GM19372 (cell line): ENCODE data around the gene IMPACT.

Experiments
- ATAC-seq: cut with Tn5 transposase; IDR thresholded peaks from one replicate; pipeline ENCODE4 v1.9.1; 2021; ENCODE audit warnings: mild to moderate bottlenecking, low read depth, moderate library complexity; ENCODE audit not compliant: unreplicated experiment

Gene IMPACT

DNA sequence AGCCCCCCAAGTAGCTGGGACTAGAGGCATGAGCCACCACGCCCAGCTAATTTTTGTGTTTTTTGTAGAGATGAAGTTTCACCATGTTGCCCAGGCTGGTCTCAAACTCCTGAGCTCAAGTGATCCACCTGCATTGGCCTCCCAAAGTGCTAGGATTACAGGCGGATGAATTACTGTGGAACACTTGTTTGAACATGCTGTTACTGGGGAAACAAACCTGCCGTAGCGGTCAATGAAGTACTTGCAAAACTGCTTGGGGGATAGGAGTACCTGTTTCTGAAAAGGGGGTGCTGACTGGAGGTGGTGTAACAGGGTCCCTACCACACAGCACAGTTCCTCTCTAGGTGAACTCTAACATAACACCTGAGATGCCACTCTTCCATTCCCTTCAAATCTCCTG lies 5.9 kb upstream of the IMPACT start:
- ATAC-seq = no peak

DNA sequence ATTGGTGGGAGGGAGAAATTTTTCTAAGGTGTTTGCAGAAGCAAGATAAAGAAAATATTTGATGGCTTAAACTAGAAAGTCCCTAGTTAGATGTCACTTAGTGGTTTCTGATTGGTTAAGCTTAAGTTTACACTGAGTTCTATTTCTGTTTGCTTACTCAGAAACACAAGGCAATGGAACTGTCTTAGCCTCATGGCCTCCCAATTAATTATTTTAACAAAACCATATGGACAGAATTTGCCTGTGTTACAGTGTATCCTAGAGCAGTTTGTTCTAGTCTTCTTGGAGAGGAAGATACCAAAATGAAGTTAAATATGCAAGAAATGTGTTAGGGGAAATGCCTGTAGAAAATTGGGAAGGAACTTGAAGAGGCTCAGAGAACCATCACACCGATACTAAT lies 4.6 kb upstream of the IMPACT start:
- no peak for ATAC-seq

DNA sequence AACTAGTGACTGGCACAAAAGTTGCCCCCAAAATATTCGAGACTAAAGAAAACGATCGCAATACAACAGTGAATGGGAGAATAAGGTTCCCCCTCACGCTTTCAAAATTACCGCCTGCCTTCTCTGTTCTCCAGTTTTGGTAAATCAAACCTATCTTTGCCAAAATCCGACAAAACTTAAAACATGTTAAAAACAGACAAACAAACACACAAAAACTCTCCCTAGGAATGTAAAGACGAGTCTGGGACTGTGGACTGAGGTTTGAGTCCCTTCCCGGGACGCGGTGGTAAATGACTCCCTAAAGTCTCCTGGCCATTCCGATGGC lies 435 bp upstream of the IMPACT start:
- no peak for ATAC-seq

DNA sequence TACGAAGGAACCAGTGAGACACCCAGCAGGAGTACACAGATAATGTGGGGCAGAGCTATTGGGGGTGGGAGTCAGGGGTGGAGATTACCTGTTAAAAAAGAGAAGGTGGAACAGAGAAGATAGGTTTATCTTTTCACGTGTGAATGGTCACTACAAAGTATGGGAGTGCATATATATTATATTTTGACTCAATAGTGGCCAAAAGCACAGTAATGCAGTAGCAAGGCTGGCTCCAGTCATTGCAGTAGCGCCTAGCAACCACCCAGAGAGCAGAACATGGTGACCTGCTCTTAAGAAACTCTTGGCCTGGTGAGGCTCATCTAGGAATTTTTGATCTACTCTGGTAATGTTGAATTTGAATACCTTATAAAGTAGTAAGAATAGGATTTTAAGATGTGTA lies 1.0 kb downstream of the IMPACT start:
- no peak for ATAC-seq

DNA sequence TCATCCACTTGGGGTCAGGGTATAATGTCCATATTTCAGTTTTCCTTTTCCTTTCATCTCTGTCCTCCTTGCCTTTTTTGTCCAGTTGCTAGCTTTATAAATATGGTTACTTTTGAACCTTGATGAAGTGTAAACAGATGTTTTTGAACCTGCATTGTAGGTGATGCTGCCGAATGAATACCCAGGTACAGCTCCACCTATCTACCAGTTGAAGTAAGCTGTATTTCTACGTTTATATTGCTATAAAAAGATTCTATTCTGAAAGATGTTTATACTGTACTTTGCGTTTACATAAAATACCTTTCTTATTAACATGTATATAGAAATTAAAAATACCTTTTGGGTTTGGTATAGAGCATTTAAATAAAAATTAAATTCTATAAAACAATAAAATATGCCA lies 2.2 kb downstream of the IMPACT start:
- no peak for ATAC-seq

DNA sequence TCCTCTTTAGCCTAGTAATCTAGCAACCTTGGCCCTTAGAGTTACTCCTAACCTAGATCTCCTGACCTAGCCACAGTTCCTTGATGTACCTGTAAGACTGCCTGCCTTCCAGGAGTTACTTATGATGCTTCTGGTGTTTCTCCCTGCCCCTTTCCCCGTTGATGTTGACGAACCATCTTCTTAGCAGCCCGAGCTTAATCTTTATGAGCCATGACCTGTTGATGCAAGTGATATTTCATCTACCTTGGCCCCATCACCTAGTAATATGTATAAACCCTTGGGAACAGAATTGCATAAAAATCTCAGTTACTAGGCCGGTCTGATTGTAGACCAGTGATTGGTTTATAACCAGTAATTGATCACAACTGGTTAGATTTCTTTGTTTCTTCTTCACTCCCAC lies 2.7 kb downstream of the IMPACT start:
- ATAC-seq = no peak

DNA sequence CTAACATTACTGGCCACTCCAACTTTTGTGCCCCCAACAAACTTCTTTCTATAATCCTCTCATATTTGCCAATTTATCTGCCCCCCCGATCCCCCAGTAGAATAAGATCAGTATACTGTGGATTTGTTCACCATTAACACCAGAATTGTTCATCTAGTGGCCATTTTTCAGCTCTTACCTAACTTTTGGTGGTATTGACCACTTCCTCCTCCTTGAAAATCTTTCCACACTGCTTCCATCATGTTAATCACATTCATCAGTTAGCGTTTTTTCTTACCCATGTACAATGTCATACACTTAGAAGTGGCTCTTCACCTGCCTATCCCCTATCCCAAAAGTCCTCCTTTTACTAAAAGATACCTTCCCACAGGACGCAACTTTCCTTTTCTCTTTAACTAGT lies 6.1 kb downstream of the IMPACT start:
- no peak for ATAC-seq

DNA sequence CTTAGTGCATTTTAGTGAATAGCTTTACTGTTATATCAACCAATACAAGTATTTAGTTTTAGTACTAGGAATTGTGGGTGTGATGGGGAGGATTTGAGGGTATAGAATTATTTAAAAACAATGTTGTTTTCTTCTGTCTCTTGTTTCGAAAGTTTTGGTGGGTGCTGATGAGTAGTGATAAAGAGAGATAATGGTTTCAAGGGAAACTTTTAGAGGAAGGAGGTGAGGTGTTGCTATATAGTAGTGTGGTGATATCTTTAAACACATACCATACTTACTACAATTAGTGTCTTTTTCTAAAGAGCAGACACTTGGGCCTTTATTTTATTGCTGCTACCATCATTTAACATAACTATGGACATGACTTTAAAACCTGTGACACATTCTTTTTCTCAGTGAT lies 10.5 kb downstream of the IMPACT start:
- no peak for ATAC-seq

DNA sequence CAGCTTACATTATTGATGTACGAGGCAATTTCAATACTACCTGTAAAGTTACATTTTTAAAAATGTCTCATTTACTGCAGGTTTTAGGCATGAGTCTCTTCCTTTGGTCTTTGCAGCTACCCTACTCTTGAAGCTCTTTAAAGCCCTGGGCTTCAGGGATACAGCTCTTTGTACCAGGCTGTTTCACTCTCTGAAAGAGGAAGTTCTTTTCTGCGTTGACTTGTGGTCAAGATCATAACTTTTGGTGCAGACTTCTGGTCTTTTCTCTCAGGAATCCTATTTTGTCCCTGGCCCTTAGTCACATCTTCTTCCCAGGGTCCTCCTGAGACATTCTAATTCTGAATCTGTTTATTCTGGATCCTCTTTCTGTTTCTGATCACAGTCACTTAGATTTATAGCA lies 17.4 kb downstream of the IMPACT start:
- ATAC-seq = peak; percentile 58

DNA sequence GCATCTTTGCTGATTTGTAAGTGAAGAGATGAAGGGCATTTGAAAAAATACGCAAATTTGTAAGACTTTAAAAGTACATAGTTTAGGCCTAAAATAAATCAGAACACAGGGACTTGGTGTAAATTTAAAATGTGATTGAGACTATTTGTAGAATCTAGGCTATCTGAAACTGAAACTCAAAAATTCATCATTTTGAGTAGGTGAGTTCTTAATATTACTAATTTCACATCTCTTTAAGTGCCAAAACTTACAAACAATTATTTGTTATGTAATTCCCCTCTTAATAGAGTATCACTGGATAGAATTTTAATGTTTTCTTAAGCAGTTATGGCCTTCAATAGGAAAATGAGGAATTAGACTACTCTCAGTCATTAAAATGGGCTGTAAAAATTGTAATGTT lies 20.0 kb downstream of the IMPACT start:
- ATAC-seq = peak; percentile 75

DNA sequence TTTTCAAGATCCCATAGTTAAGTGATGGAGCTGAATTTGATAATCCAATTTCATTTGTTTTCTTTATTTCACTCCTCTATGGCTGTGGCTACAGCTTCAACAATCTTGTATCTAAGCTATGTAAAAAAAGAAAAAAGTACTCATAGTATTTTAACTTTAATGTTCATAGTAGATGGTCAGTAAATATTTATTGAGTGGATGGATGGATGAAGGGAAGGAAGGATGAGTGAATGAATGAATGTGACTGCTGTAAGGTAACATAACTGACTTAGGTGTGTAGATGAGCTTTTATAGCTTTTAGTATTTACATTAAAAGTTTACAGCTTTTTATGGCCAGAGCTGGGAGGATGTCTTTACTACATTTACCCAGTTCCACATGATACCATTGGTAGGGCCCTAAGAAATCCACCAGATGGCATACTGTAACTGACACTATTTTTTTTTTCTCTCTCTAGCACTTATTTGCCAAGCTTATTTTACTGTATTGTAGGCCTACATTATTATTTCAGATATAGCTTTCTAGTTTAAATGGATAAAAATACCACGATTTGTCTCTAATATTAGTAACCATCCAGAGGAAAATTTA lies 20.6 kb downstream of the IMPACT start:
- no peak for ATAC-seq

DNA sequence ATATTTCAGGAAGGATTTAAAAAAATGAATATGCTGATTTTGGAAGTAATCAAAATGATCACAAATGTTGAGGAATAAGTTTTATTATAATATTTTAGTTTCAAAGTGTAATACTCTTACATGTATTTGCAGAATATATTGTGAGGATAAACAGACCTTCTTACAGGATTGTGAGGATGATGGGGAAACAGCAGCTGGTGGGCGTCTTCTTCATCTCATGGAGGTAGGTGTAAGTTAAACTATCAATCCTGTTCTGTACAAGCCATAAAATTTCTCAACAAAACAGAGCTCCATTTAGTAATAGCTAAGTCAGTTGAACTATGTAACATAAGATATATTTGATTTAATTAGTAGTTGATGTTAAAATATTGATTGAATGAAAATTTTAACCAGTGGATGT lies 21.5 kb downstream of the IMPACT start:
- no peak for ATAC-seq

DNA sequence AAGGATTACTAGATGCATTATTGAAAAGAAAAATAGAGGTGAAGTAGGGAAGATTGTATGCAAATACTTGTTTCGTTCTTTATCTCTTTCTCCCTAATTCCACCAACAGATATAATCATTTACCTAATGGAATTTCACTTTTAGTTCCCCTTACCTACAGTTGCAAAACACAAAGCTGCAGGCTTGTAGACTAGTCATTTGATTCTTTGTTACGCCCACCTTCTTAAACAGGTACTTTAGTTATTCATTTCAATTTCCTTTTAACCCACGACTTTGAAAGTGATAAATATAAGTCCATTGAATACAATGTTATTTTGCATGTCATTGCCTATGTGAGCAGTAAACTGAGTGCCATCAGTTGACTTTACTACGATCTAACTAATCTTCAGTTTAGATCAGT lies 30.1 kb downstream of the IMPACT start:
- peak; percentile 77 for ATAC-seq

DNA sequence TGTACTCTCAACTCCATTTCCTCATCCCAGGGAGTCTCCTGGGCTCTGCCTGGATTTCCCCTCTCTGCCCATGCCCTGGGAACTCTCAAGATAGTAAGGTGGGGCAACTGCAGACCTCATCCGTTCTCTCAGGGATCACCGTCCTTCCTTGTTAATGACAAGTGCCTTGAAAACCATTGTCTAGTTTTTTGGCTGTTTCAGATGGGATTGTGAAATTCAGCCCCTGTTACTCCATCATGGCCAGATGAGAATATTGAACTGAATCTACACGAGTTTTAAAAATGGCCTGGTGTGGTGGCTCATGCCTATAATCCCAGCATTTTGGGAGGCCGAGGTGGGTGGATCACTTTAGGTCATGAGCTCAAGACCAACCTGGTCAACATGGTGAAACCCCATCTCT lies 33.3 kb downstream of the IMPACT start:
- no peak for ATAC-seq

DNA sequence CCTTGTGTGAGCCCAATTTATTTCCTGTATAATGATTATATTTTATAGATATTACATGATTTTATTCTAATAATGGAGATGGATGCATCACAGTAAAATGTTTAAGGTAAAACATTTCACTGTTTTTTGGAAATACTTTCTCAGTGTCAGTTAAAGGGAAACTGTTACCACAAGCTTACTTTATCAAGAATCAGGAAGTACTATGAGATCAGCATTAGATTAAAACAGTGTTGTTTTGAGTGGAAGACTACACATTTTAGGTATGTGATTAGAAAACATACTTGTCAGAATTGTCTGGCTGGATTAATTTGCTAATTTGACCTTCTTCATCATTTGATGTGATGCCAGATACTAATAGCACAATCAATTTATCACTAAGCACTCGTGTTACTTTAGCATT lies 33.9 kb downstream of the IMPACT start, which contains the start of gene HRH4:
Gene HRH4 (plus strand): TSS at position 250 of the 400 bp plus-strand sequence. CDS start 92 bp downstream, at position 342.
- ATAC-seq = no peak

DNA sequence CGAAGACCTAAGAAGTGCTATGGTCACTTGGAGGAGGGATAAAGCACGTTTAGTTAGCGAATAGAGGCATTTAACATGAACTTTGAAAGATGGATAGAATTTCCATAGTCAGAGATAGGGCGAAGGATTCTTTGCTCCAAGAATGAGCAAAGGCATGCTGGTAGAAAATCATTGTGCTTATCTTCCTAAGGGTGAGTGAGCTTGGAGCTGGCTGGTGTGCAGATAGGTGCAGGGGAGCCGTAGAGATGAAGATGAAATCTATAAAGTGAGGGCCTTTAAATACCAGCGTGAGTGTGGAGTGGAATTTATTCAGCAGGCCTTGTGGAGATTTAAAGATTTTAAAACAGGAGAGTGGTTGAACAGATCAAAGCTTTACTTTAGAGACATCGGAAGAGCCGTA lies 35.5 kb downstream of the IMPACT start:
- no peak for ATAC-seq

DNA sequence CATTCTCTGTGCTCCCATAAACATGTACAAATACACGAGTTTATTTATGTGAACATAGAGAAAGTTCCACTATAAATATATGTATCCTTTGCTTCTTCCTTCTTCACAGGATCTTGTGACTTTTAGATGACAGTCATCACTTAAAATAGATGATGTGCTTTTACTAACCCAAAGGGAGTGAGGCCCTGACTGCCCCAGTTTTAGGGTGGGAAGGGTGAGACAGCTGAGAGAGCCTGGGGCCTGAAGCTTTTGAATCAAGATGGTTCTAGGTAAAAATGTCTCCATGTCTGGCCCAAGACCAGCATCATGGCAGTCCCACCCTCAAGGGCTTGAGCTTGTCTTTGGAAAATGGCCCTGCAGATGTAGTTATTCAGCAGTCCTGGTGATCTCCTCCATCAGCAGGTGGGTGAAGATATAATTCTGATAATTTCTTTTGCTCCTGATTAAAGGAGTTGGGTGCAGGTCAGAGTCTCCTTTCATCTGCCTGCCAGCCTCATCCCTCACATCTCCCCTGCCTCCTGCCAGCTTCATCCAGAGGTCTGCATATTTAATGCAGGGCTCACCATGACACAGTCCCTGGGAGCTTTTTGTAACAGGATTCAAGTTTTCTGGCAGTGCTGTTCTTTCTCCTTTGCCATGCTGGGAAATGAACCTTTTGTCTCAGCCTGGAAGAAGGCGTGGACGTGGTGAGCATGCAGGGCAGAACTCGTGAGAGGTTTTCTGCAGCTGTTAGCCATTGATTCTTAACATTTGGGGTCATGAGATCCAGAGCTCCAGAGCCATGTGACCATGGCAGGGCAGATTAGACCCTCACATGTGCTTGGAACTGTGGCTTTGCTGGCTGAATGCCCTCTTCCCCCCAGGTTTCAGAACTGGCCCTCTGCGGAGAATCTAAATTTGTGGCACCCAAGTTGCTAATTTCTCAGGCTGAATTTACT lies 36.6 kb downstream of the IMPACT start:
- ATAC-seq = no peak

DNA sequence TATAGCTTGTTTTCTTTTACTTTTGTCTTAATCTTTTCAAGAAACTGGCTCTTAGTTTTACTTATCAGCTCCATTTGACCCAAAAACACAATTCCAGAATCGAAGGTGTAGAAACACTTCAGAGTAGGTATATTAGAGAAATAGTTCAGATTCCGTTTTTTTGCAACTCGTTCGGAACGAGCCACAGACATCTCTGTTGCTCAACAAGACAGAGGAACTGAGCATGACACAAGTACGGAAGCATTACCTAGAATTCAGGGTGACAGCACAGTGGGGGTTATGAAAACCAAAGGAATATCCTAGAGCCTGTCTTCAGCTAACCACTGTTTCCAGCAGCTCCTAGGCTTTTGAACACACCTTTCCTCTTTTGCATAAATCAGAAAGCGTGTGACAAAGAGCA lies 39.0 kb downstream of the IMPACT start:
- no peak for ATAC-seq

DNA sequence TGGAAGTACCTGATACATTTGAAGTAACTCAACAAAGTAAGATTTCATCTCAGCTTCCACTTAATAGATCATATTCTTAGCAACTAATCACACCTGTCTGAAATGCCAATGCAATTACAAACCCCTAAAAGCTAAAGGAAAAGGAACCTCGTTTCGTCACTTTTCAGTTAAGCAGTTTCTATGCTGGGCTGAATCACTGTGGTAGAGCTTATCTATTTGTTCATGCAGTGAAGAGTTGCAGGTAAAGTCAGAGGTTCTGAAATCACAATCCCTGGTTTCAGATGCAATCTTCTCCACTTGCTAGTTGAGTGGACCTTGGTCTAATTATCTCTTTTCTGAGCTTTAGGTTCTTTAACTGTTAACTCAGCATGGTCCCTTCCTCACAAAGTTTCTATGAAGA lies 40.3 kb downstream of the IMPACT start:
- ATAC-seq = no peak

DNA sequence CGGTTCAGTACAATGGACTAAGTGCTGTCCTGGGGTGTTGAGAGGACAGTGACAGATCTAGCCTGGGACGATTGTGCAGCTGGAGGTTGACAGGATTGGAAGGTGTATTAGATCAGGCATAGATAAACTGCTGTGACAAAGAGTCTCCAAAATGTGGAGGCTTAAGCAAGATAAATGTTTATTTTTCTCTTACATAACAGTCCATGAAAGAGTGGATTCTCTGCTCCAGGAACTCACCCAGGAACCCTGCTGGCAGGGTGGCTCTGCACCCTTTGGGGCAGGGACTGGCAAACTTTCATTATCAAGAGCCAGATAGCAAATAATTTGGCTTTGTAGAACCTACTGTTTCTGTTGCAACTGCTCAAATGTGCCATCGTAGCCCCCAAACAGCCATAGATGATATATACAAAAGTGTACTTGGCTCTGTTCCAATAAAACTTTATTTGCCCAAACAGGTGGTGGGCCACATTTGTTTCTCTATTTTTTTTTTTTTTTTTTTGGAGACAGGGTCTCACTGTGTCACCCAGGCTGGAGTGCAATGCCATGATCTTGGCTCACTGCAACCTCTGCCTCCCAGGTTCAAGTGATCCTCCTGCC lies 43.6 kb downstream of the IMPACT start:
- ATAC-seq = no peak

DNA sequence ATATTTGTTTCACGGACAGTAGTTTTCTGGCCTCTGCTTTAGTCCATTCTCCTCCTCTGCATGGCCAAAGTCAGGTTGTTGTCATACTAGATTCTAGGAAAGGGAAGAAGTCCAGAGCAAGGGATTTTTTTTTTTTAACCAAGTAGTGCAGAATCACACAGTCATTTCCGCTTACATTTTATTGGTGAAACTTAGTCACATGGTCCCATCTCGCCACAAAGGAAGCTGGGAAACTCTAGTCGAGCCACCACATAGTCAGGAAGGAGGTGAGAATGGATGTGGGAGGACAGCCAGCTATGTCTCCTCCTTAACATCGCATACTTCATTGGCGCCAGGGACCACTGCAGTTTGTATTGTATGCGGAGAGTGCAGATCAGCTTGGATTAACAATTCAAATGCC lies 44.3 kb downstream of the IMPACT start:
- ATAC-seq = no peak

DNA sequence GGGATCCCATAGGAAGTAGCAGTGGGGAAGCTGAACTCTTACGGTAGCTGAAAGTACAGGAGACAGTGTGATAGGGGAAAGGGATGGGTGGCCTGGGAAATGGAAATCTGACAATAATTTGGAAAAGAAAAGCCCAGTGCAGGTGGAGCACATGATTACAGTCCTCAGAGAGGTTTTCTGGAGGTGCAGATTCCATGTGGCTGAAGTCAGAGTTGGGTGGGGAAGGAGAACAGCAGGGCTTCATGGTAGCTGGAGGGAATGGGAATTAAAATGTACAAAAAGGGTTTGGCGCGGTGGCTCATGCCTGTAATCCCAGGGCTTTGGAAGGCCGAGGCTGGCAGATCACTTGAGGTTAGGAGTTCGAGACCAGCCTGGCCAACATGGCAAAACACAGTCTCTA lies 46.1 kb downstream of the IMPACT start:
- no peak for ATAC-seq
